Cortex of kidney (tissue), 1 donor: ENCODE results near the gene SMAD3.
"Not testable (repeated sequence)": the region's sequence is repeated elsewhere in the genome, so short reads cannot be mapped to it uniquely, and the experiment has no call there.

Experiments
- DNase-seq: peaks from one replicate; lab custom pipeline; 2025; lab: John Stamatoyannopoulos, UW

SMAD3 gene

DNA sequence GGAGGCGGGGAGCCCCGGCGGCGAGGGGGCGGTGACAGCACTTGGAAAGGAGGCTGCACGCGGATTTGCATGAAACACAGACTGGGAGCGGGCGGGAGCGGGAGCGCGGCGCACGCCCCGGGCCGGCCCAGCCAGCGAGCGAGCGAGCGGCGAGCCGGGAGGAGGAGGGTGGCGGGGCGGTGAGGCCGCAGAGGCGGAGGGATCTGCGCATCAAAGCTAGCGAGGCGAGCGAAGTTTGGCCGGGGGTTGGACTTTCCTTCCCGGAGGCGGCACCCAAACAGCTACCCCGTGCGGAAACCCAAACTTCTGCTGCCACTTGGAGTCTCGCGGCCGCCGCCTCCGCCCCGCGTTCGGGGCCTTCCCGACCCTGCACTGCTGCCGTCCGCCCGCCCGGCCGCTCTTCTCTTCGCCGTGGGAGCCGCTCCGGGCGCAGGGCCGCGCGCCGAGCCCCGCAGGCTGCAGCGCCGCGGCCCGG, at the start of gene SMAD3:
SMAD3 (plus strand) TSS at position 72 of the 475 bp plus-strand sequence. CDS start 553 bp downstream, outside the sequence.
- DNase-seq, result peak; percentile 71

DNA sequence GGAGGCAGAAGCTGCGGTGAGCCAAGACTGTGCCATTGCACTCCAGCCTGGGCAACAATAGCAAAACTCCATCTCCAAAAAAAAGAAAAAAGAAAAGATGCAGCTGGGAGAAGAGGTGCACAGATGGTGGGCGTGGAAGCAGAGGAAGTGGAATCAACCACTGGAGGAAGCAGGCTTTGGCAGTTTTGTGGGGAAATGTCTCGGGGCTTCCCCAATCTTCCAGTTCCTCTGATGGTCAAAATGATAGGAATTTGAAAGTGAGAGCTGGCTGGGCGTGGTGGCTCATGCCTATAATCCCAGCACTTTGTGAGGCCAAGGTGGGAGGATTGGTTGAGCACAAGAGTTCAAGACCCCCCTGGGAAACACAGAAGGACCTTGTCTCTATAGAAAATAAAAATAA, 48.1 kb upstream of the SMAD3 start:
- DNase-seq, result no peak

DNA sequence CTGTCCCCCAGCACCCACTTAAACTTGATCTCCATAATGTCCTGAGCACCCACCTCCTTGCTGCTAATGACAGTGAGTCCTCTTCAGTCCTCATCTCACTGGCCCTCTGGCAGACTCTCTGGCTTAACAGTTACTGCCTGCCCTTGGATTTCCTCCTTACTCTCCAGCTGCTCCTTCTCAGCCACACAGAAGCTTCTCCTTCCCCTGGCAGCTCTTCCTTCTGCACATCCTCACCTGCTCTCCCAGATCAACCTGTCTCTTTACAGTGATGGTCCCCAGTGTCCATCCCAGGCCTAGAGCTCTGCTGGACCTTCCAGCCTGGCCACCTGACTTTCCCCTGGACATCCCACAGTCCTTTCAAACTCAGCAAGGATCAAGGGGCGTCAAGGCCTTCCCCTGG, 47.4 kb upstream of the SMAD3 start:
- DNase-seq, result no peak

GRCh38 chr15:67018441-67018840, 47.0 kb upstream of the SMAD3 start:
- DNase-seq, result no peak

GRCh38 chr15:67019069-67019468, 46.3 kb upstream of the SMAD3 start:
- DNase-seq, result no peak

- DNase-seq, result no peak
These were observed 45.4 kb upstream of the SMAD3 start for GRCh38 chr15:67019884-67020520.

GRCh38 chr15:67020668-67021067, 44.7 kb upstream of the SMAD3 start:
- DNase-seq, result not testable (repeated sequence)

- no peak for DNase-seq
These were observed 43.9 kb upstream of the SMAD3 start for GRCh38 chr15:67021455-67021854.

- DNase-seq, result no peak
These were observed 42.8 kb upstream of the SMAD3 start for GRCh38 chr15:67022587-67023105.

GRCh38 chr15:67023517-67024313, 41.7 kb upstream of the SMAD3 start:
- DNase-seq, result no peak

- no peak for DNase-seq
These were observed 40.9 kb upstream of the SMAD3 start for GRCh38 chr15:67024314-67024997.

DNA sequence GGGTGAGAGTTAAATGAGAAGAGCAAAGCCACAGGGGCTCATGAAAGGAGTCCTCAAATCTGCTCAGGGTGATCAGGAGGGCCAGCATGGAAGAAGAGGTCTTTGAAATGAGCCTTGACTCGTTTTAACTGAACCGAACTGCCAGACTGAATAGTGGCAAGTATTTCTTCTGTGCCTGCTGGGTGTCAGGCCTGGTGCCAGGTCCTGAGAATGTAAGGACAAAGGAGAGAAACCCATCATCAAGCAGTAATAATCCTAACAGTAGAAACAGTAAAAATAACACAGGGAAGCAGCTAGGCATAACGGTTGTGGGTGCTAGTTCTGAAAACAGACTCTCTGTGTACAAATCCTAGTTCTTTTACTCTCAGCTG, 40.4 kb upstream of the SMAD3 start:
- no peak for DNase-seq

GRCh38 chr15:67025719-67026609, 39.4 kb upstream of the SMAD3 start:
- DNase-seq, result no peak

DNA sequence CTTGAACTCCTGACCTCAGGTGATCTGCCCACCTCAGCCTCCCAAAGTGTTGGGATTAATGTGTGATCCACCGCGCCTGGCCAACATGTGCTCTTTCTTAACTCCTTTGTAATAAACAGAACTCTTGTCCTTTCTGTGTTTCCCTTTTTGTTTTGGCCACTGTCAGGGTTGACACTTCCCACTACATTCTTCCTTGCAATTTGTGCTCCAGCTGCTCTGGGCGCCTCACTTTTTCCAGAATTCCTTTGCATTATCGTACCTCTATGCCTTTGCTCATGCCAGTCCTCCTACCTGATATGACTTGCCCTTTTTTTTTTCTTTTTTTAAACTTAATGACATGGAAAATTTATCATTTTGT, 38.8 kb upstream of the SMAD3 start:
- DNase-seq, result no peak

- DNase-seq, result not testable (repeated sequence)
These were observed 37.0 kb upstream of the SMAD3 start for GRCh38 chr15:67028440-67028839.

- DNase-seq, result no peak
These were observed 35.2 kb upstream of the SMAD3 start for GRCh38 chr15:67030036-67030762.

DNA sequence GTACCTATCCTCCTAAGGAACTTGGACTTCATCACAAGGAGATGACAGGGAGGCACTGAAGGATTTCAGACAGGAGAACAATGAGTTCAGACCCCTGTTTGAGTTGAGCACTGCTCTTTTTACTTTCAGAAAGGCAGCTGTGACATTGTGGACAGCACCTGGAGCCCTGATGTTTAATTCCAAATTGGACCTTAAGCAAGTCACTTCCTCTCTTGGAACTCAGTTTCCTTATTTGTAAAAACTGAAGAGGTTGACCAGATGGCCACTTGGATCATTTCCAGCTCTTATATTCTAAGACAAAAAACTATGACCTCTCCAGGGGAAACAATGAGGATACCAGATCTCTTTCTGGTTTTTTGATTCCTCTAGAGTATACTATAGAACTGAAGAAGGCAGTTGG, 34.1 kb upstream of the SMAD3 start:
- DNase-seq, result no peak

GRCh38 chr15:67032608-67033007, 32.8 kb upstream of the SMAD3 start:
- DNase-seq, result no peak

DNA sequence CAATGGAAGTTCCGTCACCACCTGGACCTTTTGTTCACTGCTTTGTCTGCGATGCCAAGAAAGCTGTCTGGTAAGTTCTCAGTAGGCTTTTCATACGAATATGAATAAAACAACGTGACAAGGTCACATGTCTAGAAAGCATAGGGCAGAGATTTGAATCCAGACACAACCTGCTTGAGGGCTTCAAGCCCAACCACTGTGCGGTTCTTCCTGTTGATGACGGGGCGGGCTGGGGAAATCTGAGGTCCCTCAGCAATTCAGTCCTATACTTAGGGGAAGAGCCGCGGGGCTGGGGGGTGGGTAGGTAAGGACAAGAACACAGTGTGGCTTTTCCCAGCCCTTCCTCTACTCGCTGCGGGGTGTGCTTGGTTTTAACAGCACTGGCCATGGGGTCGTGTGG, 32.4 kb upstream of the SMAD3 start:
- no peak for DNase-seq

- DNase-seq, result no peak
These were observed 31.8 kb upstream of the SMAD3 start for GRCh38 chr15:67033571-67034044.

GRCh38 chr15:67035886-67036285, 29.5 kb upstream of the SMAD3 start:
- DNase-seq, result no peak
